ENCODE data around the gene SLC9A1.

The SLC9A1 gene

GRCh38 chr1:27153549-27153886 lies 1.4 kb downstream of the SLC9A1 start (continued):
- TF ChIP-seq TSHZ1 (tag by site-specific recombination; IDR thresholded peaks at IDR 0.05; ENCODE audit: borderline replicate concordance) (no peak), GLIS1 (tag by site-specific recombination; IDR thresholded peaks at IDR 0.05) (peak; percentile 95), ZNF629 (tag by site-specific recombination; IDR thresholded peaks at IDR 0.05) (no peak), PATZ1 (tag by site-specific recombination; IDR thresholded peaks at IDR 0.05) (no peak), AEBP2 (tag by site-specific recombination; IDR thresholded peaks at IDR 0.05; ENCODE audit: borderline replicate concordance) (no peak), FEZF1 (tag by site-specific recombination; IDR thresholded peaks at IDR 0.05) (peak; percentile 47), REPIN1 (tag by site-specific recombination; IDR thresholded peaks at IDR 0.05; ENCODE audit: low read depth) (no peak), ZNF324 (tag by site-specific recombination; IDR thresholded peaks at IDR 0.05) (no peak), GLIS2 (tag by site-specific recombination; IDR thresholded peaks at IDR 0.05) (no peak), ZNF26 (tag by site-specific recombination; IDR thresholded peaks at IDR 0.05) (no peak), ZNF302 (tag by site-specific recombination; IDR thresholded peaks at IDR 0.05; ENCODE audit: low read depth) (no peak), PBX3 (CRISPR knock-in tag; IDR thresholded peaks at IDR 0.05) (no peak), TCF7L2 (IDR thresholded peaks at IDR 0.05; ENCODE audit: borderline replicate concordance, low read depth, low read length) (no peak), ZNF362 (tag by site-specific recombination; IDR thresholded peaks at IDR 0.05) (no peak), ZBTB6 (tag by site-specific recombination; IDR thresholded peaks at IDR 0.05) (no peak), ZNF121 (tag by site-specific recombination; IDR thresholded peaks at IDR 0.05) (no peak), KLF17 (tag by site-specific recombination; IDR thresholded peaks at IDR 0.05) (peak; percentile 29; the same call in 1 of the 2 replicates), RBAK (tag by site-specific recombination; IDR thresholded peaks at IDR 0.05) (no peak), ZBTB17 (tag by site-specific recombination; IDR thresholded peaks at IDR 0.05) (peak; percentile 73), ZNF48 (tag by site-specific recombination; IDR thresholded peaks at IDR 0.05) (no peak), ZNF626 (tag by site-specific recombination; IDR thresholded peaks at IDR 0.05) (no peak), ZNF112 (tag by site-specific recombination; IDR thresholded peaks at IDR 0.05) (no peak), IKZF3 (tag by site-specific recombination; IDR thresholded peaks at IDR 0.05) (no peak), ZNF658 (tag by site-specific recombination; IDR thresholded peaks at IDR 0.05) (no peak), ZNF768 (tag by site-specific recombination; IDR thresholded peaks at IDR 0.05) (no peak), HOXC10 (CRISPR knock-in tag; IDR thresholded peaks at IDR 0.05) (no peak), ZNF146 (tag by site-specific recombination; IDR thresholded peaks at IDR 0.05) (no peak), SCRT2 (tag by site-specific recombination; IDR thresholded peaks at IDR 0.05) (peak; percentile 49; the same call in 1 of the 2 replicates), ZNF133 (tag by site-specific recombination; IDR thresholded peaks at IDR 0.05) (no peak)

Data from HEK293 (cell line).